Ramos (cell line): ENCODE data around the gene ARMC5.

Source experiments
- in situ Hi-C: fragments of 300-500 bp; cut with MboI; formaldehyde crosslinking; loops from one replicate; pipeline ENCODE4 v1.14.3; 2022; ENCODE audit warnings: low sequenced_read_pairs; ENCODE audit not compliant: unreplicated experiment

Gene ARMC5

GRCh38 chr16:31459687-31460581 lies 633 bp downstream of the ARMC5 start:
- in situ Hi-C loops: loop anchor here (10.0 kb wide), 1 partner anchor 415 kb away; the partner anchor contains the start of gene ZNF267

DNA sequence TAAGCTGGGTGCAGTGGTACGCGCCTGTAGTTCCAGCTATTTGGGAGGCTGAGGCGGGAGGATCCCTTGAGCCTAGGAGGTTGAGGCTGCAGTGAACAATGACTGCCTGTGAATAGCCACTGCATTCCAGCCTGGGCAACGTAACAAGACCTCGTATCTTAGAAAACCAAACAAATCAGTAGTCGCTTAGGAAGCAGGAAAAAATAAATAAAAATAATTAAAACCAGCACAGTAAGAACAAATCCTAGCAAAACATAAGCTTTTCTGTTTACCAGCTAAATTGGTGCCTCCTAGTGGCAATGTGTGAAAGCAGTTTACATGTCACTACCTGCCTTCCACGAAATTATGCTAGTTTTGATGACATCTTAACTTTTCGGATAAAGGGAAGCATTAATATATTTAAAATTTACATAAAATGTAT lies 1.3 kb downstream of the ARMC5 start:
- in situ Hi-C loops: no loop called here

DNA sequence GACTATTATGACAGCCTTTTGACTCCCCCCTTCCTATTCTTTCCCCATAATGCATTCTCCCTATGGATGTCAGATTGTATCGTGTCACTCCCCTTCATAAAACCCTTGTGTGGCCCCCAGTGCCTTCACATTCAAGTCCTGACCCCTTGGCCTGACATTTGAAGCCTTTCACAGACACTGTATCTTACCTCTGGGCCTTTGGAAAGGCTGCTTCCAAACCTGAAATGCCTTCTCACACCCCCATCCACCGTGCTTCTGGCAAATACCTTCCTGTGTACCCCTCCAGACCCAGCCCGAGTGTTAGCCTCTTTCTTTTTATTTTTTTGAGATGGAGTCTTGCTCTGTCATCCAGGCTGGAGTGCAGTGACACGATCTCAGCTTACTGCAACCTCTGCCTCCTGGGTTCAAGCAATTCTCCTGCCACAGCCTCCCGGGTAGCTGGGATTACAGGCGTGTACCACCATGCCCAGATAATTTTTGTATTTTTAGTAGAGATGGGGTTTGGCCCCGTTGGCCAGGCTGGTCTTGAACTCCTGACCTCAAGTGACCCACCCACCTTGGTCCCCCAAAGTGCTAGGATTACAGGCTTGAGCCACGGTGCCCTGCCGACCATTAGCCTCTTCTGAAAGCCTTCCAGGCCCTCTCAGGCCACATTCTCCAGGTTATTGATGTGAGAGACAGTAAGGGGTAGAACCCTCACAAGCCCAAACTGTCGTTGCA lies 2.1 kb downstream of the ARMC5 start:
- in situ Hi-C loops: no loop called here

GRCh38 chr16:31461921-31462804 lies 2.9 kb downstream of the ARMC5 start:
- in situ Hi-C loops: no loop called here

DNA sequence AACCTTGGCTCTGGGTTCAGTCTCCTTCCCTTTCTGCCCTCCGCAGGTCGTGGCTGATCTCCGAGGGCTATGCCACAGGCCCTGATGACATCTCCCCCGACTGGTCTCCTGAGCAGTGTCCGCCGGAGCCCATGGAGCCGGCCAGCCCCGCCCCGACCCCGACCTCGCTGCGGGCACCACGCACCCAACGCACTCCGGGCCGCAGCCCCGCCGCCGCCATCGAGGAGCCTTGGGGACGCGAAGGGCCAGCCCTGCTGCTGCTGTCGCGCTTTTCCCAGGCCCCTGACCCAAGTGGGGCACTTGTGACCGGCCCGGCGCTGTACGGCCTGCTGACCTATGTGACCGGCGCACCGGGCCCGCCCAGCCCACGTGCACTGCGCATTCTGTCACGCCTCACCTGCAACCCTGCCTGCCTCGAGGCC lies 5.1 kb downstream of the ARMC5 start:
- in situ Hi-C loops: no loop called here

DNA sequence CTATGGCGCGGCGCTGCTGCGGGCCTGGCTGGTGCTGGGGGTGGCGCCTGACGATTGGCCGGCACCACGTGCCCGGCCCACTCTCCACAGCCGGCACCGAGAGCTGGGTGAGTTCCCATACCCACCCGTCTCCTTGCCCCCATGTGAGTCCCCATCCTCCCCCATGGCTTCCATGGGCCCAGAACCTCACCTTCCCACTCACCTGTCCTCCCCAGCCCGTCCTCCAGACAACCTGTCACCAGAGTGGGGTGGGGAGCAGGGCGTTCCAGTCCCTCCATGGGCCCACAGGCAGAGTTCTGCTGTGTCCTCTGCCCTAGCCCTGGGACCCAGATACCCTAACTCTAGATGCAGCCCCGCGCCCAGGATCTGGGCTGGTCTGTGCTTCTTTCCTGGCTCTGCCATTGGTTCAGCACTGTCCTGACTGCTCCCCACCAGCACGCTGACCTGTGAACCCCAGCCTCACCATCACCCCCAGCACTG lies 5.5 kb downstream of the ARMC5 start:
- in situ Hi-C loops: no loop called here

GRCh38 chr16:31465788-31466370 lies 6.6 kb downstream of the ARMC5 start:
- in situ Hi-C loops: no loop called here

DNA sequence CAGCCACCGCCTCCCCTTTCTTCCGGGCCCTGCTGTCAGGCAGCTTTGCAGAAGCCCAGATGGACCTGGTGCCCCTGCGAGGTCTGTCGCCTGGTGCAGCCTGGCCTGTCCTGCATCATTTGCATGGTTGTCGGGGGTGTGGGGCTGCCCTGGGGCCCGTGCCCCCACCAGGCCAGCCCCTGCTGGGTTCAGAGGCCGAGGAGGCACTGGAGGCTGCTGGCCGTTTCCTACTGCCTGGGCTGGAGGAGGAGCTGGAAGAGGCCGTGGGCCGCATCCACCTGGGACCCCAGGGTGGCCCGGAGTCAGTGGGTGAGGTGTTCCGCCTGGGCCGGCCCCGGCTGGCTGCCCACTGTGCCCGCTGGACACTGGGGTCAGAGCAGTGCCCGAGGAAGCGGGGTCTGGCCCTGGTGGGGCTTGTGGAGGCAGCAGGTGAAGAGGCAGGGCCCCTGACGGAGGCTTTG lies 7.1 kb downstream of the ARMC5 start:
- in situ Hi-C loops: no loop called here

GRCh38 chr16:31467151-31467773 lies 8.0 kb downstream of the ARMC5 start:
- in situ Hi-C loops: no loop called here

DNA sequence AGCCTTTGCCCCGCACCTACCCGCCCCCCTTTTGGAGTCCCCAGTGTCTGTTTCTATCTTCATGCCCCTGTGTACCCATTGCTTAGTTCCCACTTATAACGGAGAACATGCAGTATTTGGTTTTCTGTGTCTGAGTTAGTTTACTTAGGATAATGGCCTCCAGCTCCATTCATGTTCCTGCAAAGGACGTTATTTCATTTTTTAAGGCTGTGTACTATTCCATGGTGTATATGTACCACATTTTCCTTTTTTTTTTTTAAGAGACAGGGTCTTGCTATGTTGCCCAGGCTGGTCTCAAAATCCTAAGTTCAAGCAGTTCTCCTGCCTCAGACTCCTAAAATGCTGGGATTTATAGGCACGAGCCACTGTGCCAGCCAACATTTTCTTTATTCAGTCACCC lies 8.6 kb downstream of the ARMC5 start:
- in situ Hi-C loops: no loop called here

- in situ Hi-C loops: no loop called here
Measured at GRCh38 chr16:31470615-31471014, 11.3 kb downstream of the ARMC5 start.

- in situ Hi-C loops: no loop called here
Measured at GRCh38 chr16:31471241-31471874, 12.1 kb downstream of the ARMC5 start.

GRCh38 chr16:31471875-31472708 lies 12.8 kb downstream of the ARMC5 start, which contains the start of gene TGFB1I1:
TGFB1I1 (plus strand) TSS chr16:31472152; CDS start chr16:31472189, 37 bp downstream.
- in situ Hi-C loops: no loop called here

GRCh38 chr16:31472709-31473203 lies 13.5 kb downstream of the ARMC5 start:
- in situ Hi-C loops: no loop called here

DNA sequence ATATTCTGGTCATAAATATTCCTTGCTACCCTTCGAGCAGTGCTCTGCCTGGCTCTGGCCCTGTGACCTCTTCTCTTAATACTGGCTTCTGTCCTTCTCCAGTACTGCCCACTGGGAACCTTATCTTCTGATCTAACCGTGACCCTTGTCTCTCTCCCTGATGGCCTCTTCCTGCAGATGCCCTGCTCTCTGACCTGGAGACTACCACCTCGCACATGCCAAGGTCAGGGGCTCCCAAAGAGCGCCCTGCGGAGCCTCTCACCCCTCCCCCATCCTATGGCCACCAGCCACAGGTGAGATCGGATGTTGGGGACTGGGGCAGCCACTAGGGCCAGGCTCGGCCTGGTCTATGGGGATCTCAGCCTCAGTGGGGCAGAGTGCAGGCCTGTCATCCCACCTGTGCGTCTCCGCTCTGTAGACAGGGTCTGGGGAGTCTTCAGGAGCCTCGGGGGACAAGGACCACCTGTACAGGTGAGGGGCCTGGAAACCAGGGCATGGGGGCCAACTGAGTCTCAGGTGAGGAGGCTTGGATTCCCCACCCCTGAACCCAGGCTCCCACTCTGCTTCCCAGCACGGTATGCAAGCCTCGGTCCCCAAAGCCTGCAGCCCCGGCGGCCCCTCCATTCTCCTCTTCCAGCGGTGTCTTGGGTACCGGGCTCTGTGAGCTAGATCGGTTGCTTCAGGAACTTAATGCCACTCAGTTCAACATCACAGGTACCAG lies 14.1 kb downstream of the ARMC5 start:
- in situ Hi-C loops: no loop called here

DNA sequence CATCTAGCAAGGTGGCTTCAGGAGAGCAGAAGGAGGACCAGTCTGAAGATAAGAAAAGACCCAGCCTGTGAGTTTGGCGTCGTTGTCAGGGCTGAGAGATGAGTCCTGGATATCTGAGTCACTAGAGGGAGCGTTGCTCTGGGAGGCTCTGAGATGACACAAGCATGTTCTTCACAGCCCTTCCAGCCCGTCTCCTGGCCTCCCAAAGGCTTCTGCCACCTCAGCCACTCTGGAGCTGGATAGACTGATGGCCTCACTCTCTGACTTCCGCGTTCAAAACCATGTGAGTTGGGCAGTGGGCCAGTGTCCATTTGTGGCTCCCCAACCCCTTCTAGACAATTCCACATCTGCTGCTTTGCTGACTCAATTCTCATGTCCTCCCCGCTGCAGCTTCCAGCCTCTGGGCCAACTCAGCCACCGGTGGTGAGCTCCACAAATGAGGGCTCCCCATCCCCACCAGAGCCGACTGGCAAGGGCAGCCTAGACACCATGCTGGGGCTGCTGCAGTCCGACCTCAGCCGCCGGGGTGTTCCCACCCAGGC lies 14.9 kb downstream of the ARMC5 start:
- in situ Hi-C loops: no loop called here
